IPS DF 6.9 (cell line): ENCODE measurements around the gene SCCPDH.

ENCODE experiments used
- DNase-seq: peaks from one replicate; pipeline ENCODE4 v3.0.0-alpha.2; 2013; ENCODE audit warnings: low read depth, low spot score
- H3K27ac ChIP-seq: one replicate; pipeline ENCODE4 v1.5.1; 2013; ENCODE audit warnings: low read length, control low read depth
- H3K27me3 ChIP-seq: 2 replicates; pipeline ENCODE4 v1.6.1; 2013; ENCODE audit warnings: mild to moderate bottlenecking, low read length; ENCODE audit not compliant: control insufficient read depth, insufficient read depth
- H3K36me3 ChIP-seq: 2 replicates; pipeline ENCODE4 v1.6.1; 2013; ENCODE audit warnings: low read length; ENCODE audit not compliant: control insufficient read depth, insufficient read depth
- H3K4me1 ChIP-seq: 2 replicates; pipeline ENCODE4 v1.6.1; 2013; ENCODE audit warnings: low read length; ENCODE audit not compliant: control insufficient read depth, insufficient read depth
- H3K4me3 ChIP-seq: 2 replicates; pipeline ENCODE4 v1.5.1; 2013; ENCODE audit warnings: mild to moderate bottlenecking, low read length
- H3K9me3 ChIP-seq: 2 replicates; pipeline ENCODE4 v1.6.1; 2013; ENCODE audit warnings: low read length, inconsistent platforms; ENCODE audit not compliant: control insufficient read depth, insufficient read depth
- WGBS: extraction: QIAGEN DNeasy Blood & Tissue Kit; methylation state at CpG from one replicate; pipeline ENCODE4 v1.1.7; 2013; ENCODE audit warnings: mixed read lengths, missing lambda C conversion rate; ENCODE audit not compliant: insufficient read length, insufficient coverage; 5-methylcytosine and 5-hydroxymethylcytosine counted together

SCCPDH gene

GRCh38 chr1:246724016-246724730 lies at the start of gene SCCPDH:
SCCPDH (plus strand) TSS chr1:246724409; CDS start chr1:246724423, 14 bp downstream.
- Histone ChIP-seq H3K27me3 (no peaks in the 10 kb centered on the region; the same call in 1 of the 2 replicates), H3K4me3 (peak within 1 kb of the TSS; percentile 63), H3K4me1 (no peaks in the 10 kb centered on the region), H3K9me3 (peaks cover 2% of the 10 kb centered on the region), H3K36me3 (no peaks in the 10 kb centered on the region; the same call in 1 of the 2 replicates), H3K27ac (no peak within 1 kb of the TSS)
- WGBS = no CpG with 5 or more reads among the region's 89 CpGs
- peak; percentile 20 for DNase-seq

GRCh38 chr1:246677842-246678241 lies 46.4 kb upstream of the SCCPDH start:
- no CpG with 5 or more reads among the region's 2 CpGs for WGBS
- Histone ChIP-seq H3K9me3 (no peaks in the 10 kb centered on the region), H3K4me3 (no peak overlapping the region), H3K27me3 (no peaks in the 10 kb centered on the region), H3K27ac (no peak overlapping the region), H3K4me1 (no peaks in the 10 kb centered on the region), H3K36me3 (no peaks in the 10 kb centered on the region)
- DNase-seq = no peak

- Histone ChIP-seq H3K4me1 (no peaks in the 10 kb centered on the region), H3K27ac (no peak overlapping the region), H3K36me3 (no peaks in the 10 kb centered on the region), H3K27me3 (no peaks in the 10 kb centered on the region), H3K9me3 (no peaks in the 10 kb centered on the region), H3K4me3 (no peak overlapping the region)
- no peak for DNase-seq
- no CpG with 5 or more reads among the region's 18 CpGs for WGBS
Observed at GRCh38 chr1:246678816-246679793, 45.1 kb upstream of the SCCPDH start.

- H3K4me3 ChIP-seq = no peak overlapping the region
- DNase-seq = no peak
- WGBS = no CpG with 5 or more reads among the region's 1 CpG
- H3K27me3 ChIP-seq = no peaks in the 10 kb centered on the region
- no peaks in the 10 kb centered on the region for H3K36me3 ChIP-seq
- H3K4me1 ChIP-seq = no peaks in the 10 kb centered on the region
- no peaks in the 10 kb centered on the region for H3K9me3 ChIP-seq
- no peak overlapping the region for H3K27ac ChIP-seq
Observed at GRCh38 chr1:246679794-246680177, 44.4 kb upstream of the SCCPDH start.

- no peaks in the 10 kb centered on the region for H3K4me1 ChIP-seq
- H3K27me3 ChIP-seq = no peaks in the 10 kb centered on the region
- no CpG with 5 or more reads among the region's 8 CpGs for WGBS
- no peak overlapping the region for H3K4me3 ChIP-seq
- no peak overlapping the region for H3K27ac ChIP-seq
- no peak for DNase-seq
- no peaks in the 10 kb centered on the region for H3K36me3 ChIP-seq
- no peaks in the 10 kb centered on the region for H3K9me3 ChIP-seq
Observed at GRCh38 chr1:246680190-246680589, 44.0 kb upstream of the SCCPDH start.

- no peaks in the 10 kb centered on the region for H3K9me3 ChIP-seq
- H3K27me3 ChIP-seq = no peaks in the 10 kb centered on the region
- H3K4me3 ChIP-seq = no peak overlapping the region
- DNase-seq = no peak
- no CpG with 5 or more reads among the region's 10 CpGs for WGBS
- no peaks in the 10 kb centered on the region for H3K4me1 ChIP-seq
- no peak overlapping the region for H3K27ac ChIP-seq
- H3K36me3 ChIP-seq = no peaks in the 10 kb centered on the region
Observed at GRCh38 chr1:246680696-246681130, 43.5 kb upstream of the SCCPDH start.

GRCh38 chr1:246681900-246682895 lies 42.0 kb upstream of the SCCPDH start:
- no peaks in the 10 kb centered on the region for H3K27me3 ChIP-seq
- H3K9me3 ChIP-seq = no peaks in the 10 kb centered on the region
- H3K36me3 ChIP-seq = no peaks in the 10 kb centered on the region
- no CpG with 5 or more reads among the region's 15 CpGs for WGBS
- no peak for DNase-seq
- no peak overlapping the region for H3K4me3 ChIP-seq
- H3K4me1 ChIP-seq = no peaks in the 10 kb centered on the region
- H3K27ac ChIP-seq = no peak overlapping the region

- no peak for DNase-seq
- Histone ChIP-seq H3K36me3 (no peaks in the 10 kb centered on the region), H3K27ac (no peak overlapping the region), H3K27me3 (no peaks in the 10 kb centered on the region), H3K9me3 (no peaks in the 10 kb centered on the region), H3K4me1 (no peaks in the 10 kb centered on the region), H3K4me3 (no peak overlapping the region)
- no CpG with 5 or more reads among the region's 9 CpGs for WGBS
Observed at GRCh38 chr1:246683521-246683920, 40.7 kb upstream of the SCCPDH start.

GRCh38 chr1:246687002-246687401 lies 37.2 kb upstream of the SCCPDH start:
- DNase-seq = peak; percentile 25
- H3K4me1 ChIP-seq = no peaks in the 10 kb centered on the region
- H3K4me3 ChIP-seq = no peak overlapping the region
- WGBS = no CpG with 5 or more reads among the region's 14 CpGs
- H3K36me3 ChIP-seq = no peaks in the 10 kb centered on the region
- no peak overlapping the region for H3K27ac ChIP-seq
- H3K27me3 ChIP-seq = no peaks in the 10 kb centered on the region
- H3K9me3 ChIP-seq = no peaks in the 10 kb centered on the region
